Right lobe of liver (tissue), 6 donors: ENCODE measurements around the gene PCDHGA2. TPM values are rescaled to one million over a fixed set of nuclear protein-coding genes. Genes with fewer than 3 reads are reported as not detected.

ENCODE experiments used
- ATAC-seq, 4 donors: fragments of 200-7000 bp; cut with Tn5 transposase; one replicate each; pipeline ENCODE4 v1.9.1; 2020; ENCODE audit warnings: mild to moderate bottlenecking in 4 of 4, moderate library complexity in 4 of 4
- DNase-seq, 3 donors: peaks; one replicate each; pipeline ENCODE4 v3.0.0-alpha.2; 2020
- H3K27ac ChIP-seq, 3 donors: fragments of 200-600 bp; one replicate each; pipeline ENCODE4 v1.8.0; 2022
- H3K27me3 ChIP-seq, 2 donors: fragments of 200-600 bp; one replicate each; pipeline ENCODE4 v1.8.0; 2022
- H3K36me3 ChIP-seq, 4 donors: fragments of 200-600 bp; sonication (generic) in 1 of 4; one replicate each; pipeline versions ENCODE4 v1.5.1 to v1.8.0; 2017 to 2022; ENCODE audit warnings: control low read depth in 1 of 4
- H3K4me1 ChIP-seq, 4 donors: fragments of 200-600 bp; sonication (generic) in 1 of 4; one replicate each; pipeline versions ENCODE4 v1.5.1 to v1.8.0; 2017 to 2022; ENCODE audit warnings: control low read depth in 1 of 4
- H3K4me3 ChIP-seq, 3 donors: fragments of 200-600 bp; one replicate each; pipeline ENCODE4 v1.8.0; 2022
- H3K9me3 ChIP-seq, 4 donors: fragments of 200-600 bp; sonication (generic) in 1 of 4; one replicate each; pipeline versions ENCODE4 v1.5.1 to v1.8.0; 2017 to 2022; ENCODE audit warnings: control low read depth in 1 of 4
- POLR2A ChIP-seq: fragments of 450-650 bp; IDR thresholded peaks from one replicate; pipeline ENCODE4 v1.6.1; 2017; ENCODE audit warnings: antibody characterized with exemption, mild to moderate bottlenecking
- WGBS: methylation state at CpG from one replicate; pipeline ENCODE4 v1.1.6; 2018; ENCODE audit warnings: low coverage, low lambda C conversion rate; ENCODE audit not compliant: insufficient coverage; ENCODE audit errors: missing lambda C conversion rate; 5-methylcytosine and 5-hydroxymethylcytosine counted together
- intact Hi-C, 2 donors: fragments of 100-400 bp; cut with DNase I; formaldehyde crosslinking; loops; one replicate each; pipeline versions ENCODE4 v1.11.2 to v1.14.1; 2022
- long read RNA-seq: library from polyadenylated mRNA; unstranded; transcript quantifications from one replicate; pipeline ENCODE4 v2.0.0, GENCODE V29; 2019
- total RNA-seq, 6 experiments: library from RNA; depleted of rRNA in 2 of 6; stranded (reverse); fragments of >200 nt in 2 of 6; fragmentation: NEBNext Ultra II Directional in 3 of 6; extraction: Animal tissue kit (Norgen Biotek cat#: 25700) in 3 of 6; gene quantifications; one replicate each; pipeline versions ENCODE4 v1.1.0 to v1.2.4, GENCODE V29; 2016 to 2023
- TF ChIP-seq, protein P1 (sequence below), 4 donors: fragments of 200-600 bp in 3 of 4; fragments of 450-650 bp in 1 of 4; IDR thresholded peaks; one replicate each; pipeline versions ENCODE4 v1.5.1 to v1.8.0; 2016 to 2022; ENCODE audit warnings: antibody characterized with exemption in 4 of 4, mild to moderate bottlenecking in 2 of 4
- donor health status: DM: no; HTN: yes; CAD: no.
- donor health status: DM: no; HTN: no; CAD: no.
- donor health status: DM: no; HTN: no; CAD: no.
- donor health status: DM: no; HTN: yes; CAD: no.
- donor health status: DM: no; HTN: yes; CAD: no.

PCDHGA2 gene
- under 1 TPM; 0.49 to 0.88 (median 0.57) TPM for total RNA-seq
- long read RNA-seq, result 0 reads

GRCh38 chr5:141338538-141339306 is at the start of gene PCDHGA2:
TSS of gene PCDHGA2 (plus strand) at chr5:141338760.
- Histone ChIP-seq H3K27ac (no peak within 1 kb of the TSS), H3K27me3 (no peaks in the 10 kb centered on the region), H3K4me1 (no peaks in the 10 kb centered on the region), H3K36me3 (no peaks in the 10 kb centered on the region), H3K4me3 (peak within 1 kb of the TSS in 1 of 3 donors; percentile 7), H3K9me3 (peaks cover 0 to 7% (median 2%) of the 10 kb centered on the region in 4 donors)
- DNase-seq (no peak), ATAC-seq (peak in 2 of 4 donors; percentile 34 to 40)
- TF ChIP-seq, protein P1, sequence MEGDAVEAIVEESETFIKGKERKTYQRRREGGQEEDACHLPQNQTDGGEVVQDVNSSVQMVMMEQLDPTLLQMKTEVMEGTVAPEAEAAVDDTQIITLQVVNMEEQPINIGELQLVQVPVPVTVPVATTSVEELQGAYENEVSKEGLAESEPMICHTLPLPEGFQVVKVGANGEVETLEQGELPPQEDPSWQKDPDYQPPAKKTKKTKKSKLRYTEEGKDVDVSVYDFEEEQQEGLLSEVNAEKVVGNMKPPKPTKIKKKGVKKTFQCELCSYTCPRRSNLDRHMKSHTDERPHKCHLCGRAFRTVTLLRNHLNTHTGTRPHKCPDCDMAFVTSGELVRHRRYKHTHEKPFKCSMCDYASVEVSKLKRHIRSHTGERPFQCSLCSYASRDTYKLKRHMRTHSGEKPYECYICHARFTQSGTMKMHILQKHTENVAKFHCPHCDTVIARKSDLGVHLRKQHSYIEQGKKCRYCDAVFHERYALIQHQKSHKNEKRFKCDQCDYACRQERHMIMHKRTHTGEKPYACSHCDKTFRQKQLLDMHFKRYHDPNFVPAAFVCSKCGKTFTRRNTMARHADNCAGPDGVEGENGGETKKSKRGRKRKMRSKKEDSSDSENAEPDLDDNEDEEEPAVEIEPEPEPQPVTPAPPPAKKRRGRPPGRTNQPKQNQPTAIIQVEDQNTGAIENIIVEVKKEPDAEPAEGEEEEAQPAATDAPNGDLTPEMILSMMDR (IDR thresholded peaks at IDR 0.05), result peak in 2 of 4 donors; percentile 23 to 24
- no peak for TF ChIP-seq POLR2A
- 19% methylated on average over 22 of the region's 27 CpGs for WGBS
- intact Hi-C loops, result no loop called here

DNA sequence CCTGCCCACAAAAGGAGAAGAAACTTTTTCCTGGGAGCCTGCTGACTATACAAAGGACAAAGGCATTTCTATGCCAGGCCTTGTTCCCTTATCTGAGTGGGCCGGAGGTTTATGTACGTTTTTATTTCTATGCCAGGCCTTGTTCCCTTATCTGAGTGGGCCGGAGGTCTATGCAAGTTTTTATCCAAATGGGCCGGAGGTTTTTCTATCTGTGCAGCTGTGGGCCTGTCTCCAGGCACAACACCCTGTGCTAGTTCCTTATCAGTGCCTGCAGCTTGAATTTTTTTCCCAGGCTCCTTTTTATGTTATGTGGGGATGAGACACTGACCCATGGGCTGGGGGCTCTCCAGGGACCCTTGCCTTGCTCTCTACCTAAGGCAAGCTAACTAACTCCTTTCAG is 40.2 kb upstream of the PCDHGA2 start:
- Histone ChIP-seq H3K27ac (no peak overlapping the region), H3K4me3 (no peak overlapping the region), H3K4me1 (no peaks in the 10 kb centered on the region), H3K9me3 (peaks cover 0 to 10% (median 3%) of the 10 kb centered on the region in 4 donors), H3K36me3 (no peaks in the 10 kb centered on the region), H3K27me3 (no peaks in the 10 kb centered on the region)
- DNase-seq (no peak), ATAC-seq (no peak)
- WGBS, result 76% methylated on average over 4 of the region's 4 CpGs
- intact Hi-C loops, result no loop called here
- TF ChIP-seq, protein P1 (IDR thresholded peaks at IDR 0.05), result no peak
- TF ChIP-seq POLR2A, result no peak

DNA sequence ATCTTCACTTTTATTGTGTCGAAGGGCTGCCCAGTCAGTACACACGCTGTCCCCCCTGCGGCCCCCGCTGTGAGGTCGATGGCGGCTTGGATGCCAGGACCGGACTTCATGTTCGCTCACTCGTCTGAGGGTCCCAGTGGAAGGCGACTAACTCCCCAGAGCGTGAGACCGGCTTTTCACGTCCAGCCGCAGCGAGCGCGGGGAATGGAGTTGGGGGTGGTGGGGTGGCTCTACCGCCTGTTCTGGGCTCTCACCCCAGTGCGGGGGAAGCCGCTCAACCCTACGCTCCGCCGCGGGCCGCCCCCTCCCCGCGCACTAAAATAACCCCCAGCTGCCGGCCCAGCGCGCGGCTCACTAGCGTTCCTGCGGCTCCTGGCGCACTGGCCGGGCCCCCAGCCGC is 34.8 kb upstream of the PCDHGA2 start, which contains the start of gene SLC25A2:
SLC25A2 (minus strand) TSS at position 294 of the 400 bp plus-strand sequence; CDS start at position 110, 184 bp downstream.
- WGBS, result no CpG with 5 or more reads among the region's 36 CpGs
- no peak within 1 kb of the TSS for H3K27ac ChIP-seq
- TF ChIP-seq, protein P1 (IDR thresholded peaks at IDR 0.05), result no peak
- no peak for TF ChIP-seq POLR2A
- no peaks in the 10 kb centered on the region for H3K27me3 ChIP-seq
- no peaks in the 10 kb centered on the region for H3K4me1 ChIP-seq
- intact Hi-C loops, result no loop called here
- DNase-seq (no peak), ATAC-seq (no peak)
- H3K4me3 ChIP-seq, result no peak within 1 kb of the TSS
- H3K9me3 ChIP-seq, result peaks cover 2 to 23% (median 7%) of the 10 kb centered on the region in 4 donors
- no peaks in the 10 kb centered on the region for H3K36me3 ChIP-seq

- DNase-seq (no peak), ATAC-seq (no peak)
- Histone ChIP-seq H3K9me3 (peaks cover 2 to 14% (median 7%) of the 10 kb centered on the region in 4 donors), H3K4me3 (no peak overlapping the region), H3K27ac (no peak overlapping the region), H3K27me3 (no peaks in the 10 kb centered on the region), H3K36me3 (no peaks in the 10 kb centered on the region), H3K4me1 (no peaks in the 10 kb centered on the region)
- TF ChIP-seq, protein P1 (IDR thresholded peaks at IDR 0.05), result no peak
- TF ChIP-seq POLR2A, result no peak
- intact Hi-C loops, result no loop called here
- WGBS, result 100% methylated on average over 1 of the region's 1 CpG
Observed at GRCh38 chr5:141306630-141307029, 31.9 kb upstream of the PCDHGA2 start.
